NCI-H128 (cell line): Measurements from ENCODE around the gene TYK2.
"Not testable (repeated sequence)": the region's sequence is repeated elsewhere in the genome, so short reads cannot be mapped to it uniquely, and the experiment has no call there.

Experiments used
- DNase-seq: peaks from one replicate; lab custom pipeline; 2025; ENCODE audit not compliant: unreplicated experiment; lab: John Stamatoyannopoulos, UW

TYK2 gene

GRCh38 chr19:10378124-10378523 lies 2.2 kb downstream of the TYK2 start:
- DNase-seq: no peak

GRCh38 chr19:10377140-10377640 lies 3.2 kb downstream of the TYK2 start:
- not testable (repeated sequence) for DNase-seq

GRCh38 chr19:10374931-10375330 lies 5.4 kb downstream of the TYK2 start:
- no peak for DNase-seq

DNA sequence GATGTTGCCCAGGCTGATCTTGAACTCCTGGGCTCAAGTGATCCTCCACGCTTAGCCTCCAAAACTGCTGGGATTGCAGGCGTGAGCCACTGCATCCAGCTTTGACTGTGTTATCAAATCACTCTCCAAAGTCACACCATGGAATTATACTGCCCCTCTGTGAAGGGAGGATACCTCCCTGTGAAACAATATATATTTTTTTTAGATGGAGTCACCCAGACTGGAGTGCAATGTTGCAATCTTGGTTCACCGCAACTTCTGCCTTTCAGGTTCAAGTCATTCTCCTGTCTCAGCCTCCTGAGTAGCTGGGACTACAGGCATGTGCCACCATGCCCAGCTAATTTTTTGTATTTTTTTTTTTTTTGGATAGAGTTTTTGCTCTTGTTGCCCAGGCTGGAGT lies 7.7 kb downstream of the TYK2 start:
- no peak for DNase-seq

GRCh38 chr19:10368101-10368803 lies 12.1 kb downstream of the TYK2 start:
- no peak for DNase-seq

DNA sequence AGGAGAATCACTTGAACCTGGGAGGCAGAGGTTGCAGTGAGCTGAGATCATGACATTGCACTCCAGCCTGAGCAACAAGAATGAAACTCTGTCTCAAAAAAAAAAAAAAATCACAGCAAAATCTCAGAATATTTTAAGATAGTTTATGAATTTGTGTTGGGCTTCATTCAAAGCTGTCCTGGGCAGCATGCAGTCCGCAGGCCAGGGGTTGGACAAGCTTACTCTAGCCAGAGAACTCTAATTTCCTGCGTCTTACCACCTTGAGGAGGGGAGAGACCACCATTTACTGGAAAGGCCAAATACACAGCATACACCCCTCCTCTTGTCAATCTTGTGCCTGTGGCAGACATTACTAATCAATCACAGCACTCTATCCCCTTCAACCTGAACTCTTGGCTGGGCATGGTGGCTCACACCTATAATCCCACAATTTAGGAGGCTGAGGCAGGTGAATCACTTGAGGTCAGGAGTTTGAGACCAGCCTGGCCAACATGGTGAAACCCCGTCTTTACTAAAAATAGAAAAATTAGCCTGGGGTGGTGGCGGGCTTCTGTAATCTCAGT lies 13.3 kb downstream of the TYK2 start:
- DNase-seq: not testable (repeated sequence)

DNA sequence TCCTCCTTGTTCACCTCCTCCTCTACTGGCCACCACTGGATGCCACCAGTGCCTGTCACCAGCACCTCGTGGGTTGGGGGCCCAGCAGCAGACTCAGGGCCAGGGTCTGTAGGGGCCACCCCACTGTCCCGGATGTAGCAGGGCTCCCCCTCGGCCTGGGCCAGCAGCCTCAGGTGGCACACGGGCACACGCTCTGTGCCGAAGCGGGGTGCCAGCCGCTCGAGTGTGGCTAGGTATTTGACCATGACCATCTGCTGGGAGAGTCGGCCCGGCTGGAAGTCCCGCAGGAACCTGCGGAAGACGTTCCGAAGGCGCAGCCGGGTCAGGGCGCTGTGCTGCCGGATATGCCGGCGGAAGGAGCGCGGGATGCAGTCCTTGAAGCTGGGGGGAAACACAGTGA lies 14.9 kb downstream of the TYK2 start:
- DNase-seq: no peak

DNA sequence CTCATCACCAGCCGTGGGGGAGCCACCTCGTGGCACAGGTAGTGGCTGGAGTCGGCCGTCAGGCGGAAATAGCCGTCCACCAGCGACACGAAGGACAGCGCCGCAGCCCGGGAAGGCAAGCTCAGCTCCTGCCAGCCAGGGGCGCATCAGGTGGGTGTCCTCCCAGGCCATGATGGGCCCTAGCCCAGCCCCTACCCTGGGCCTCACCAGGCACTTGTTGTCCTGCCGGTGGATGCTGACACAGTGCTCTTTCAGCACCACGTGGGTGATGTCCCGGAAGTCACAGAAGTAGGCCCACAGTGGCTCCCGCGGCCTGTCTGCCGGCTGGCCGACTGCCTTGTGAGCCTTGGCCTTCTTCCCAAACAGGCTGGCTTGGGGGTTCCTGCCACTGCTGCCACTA lies 15.7 kb downstream of the TYK2 start:
- no peak for DNase-seq

- DNase-seq: no peak
These were observed 16.5 kb downstream of the TYK2 start for GRCh38 chr19:10363789-10364281.

- DNase-seq: no peak
These were observed 18.1 kb downstream of the TYK2 start for GRCh38 chr19:10362259-10362658.

DNA sequence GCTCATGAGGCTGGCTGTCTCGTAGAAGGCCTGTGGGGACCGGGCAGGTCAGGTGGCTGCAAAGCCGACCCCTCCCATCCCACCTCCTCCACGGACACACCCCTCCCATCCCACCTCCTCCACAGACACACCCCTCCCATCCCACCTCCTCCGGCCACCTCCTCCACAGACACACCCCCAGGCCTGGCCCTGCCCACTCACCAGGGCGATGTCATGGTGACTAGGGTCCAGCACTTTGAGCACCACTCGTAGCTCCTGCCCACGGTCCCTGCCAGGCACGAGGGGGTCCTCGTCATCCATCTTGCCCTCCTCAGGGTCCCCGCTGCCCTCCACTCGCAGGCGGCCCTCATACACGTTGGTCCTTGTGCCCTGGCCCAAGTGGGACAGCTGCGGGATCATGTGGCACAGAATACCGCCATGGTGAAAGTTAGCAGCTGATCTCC lies 18.8 kb downstream of the TYK2 start:
- DNase-seq: no peak

DNA sequence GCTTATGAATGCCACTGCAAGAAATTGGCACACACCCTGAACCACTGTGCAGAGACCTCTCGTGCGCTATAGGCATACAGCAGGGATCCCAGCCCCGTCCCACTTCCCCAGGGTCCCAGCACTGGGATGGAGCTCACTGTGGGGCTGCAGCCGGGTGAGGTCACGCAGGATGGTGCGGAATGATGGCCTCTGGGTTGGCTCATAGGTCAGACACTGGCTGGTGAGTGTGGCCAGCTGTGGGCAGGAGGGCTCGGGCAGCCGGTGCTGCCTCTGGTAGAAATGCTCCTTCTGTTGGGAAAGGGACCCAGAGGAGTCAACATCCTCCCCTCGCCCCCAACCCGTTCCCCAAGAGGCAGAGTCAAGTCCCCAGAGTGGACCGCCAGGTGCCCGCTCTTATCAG lies 23.9 kb downstream of the TYK2 start:
- no peak for DNase-seq

- no peak for DNase-seq
These were observed 26.5 kb downstream of the TYK2 start for GRCh38 chr19:10353793-10354391.

DNA sequence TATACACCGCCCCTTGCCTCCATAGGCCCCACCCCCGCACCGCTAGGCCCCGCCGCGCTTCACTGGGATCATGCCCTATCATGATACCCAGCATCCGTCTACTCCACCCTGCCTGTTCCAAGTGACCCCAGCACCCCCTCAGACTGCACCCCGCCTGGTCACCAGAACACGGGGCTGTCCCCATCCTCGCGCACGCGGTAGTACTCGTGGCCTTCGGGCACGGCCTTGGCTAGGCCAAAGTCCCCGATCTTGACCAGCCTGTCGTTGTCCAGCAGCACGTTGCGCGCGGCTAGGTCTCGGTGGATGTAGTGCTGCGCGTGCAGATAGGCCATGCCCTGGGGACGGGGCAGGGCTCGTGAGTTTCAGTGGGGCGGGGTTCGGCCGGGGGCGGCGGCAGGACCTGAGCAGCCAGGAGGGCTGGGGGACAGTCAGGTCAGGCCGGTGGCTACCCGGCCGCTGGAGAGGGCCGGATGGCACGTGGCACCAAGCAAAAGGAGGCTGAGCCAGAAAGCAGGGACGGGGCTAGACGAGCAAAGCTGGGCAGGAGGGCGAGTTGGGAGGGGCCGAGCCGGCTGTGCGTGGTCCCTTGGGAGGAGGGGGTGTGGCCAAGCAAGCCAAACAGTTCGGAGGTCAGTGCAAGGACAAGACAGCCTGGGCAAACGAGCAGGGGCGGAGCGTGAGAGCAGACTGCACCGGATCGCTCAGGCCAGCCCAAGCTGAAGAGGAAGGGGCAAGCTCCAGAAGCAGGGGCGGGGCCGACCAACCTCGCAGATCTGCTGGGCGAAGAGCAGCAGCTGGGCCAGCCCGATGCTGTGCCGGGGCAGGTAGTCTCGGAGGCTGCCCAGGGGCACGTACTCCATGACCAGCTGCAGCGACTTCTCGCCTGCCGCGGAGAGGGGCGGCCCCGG lies 27.4 kb downstream of the TYK2 start:
- DNase-seq: no peak

DNA sequence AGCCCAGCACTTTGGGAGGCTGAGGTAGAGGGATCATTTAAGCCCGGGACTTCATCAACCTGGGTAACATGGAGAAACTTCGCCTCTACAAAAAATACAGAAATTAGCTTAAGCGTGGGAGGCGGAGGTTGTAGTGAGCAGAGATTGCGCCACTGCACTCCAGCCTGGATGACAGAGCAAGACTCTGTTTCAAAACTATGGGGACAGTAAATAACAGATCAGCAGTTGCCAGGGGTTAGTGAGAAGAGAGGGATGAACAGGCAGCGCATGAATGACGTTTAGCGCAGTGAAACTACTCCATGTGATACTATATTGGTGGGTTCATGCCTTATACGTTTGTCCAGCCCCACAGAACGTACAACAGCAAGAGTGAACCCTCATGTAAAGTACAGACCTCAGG lies 33.9 kb downstream of the TYK2 start:
- DNase-seq: no peak

DNA sequence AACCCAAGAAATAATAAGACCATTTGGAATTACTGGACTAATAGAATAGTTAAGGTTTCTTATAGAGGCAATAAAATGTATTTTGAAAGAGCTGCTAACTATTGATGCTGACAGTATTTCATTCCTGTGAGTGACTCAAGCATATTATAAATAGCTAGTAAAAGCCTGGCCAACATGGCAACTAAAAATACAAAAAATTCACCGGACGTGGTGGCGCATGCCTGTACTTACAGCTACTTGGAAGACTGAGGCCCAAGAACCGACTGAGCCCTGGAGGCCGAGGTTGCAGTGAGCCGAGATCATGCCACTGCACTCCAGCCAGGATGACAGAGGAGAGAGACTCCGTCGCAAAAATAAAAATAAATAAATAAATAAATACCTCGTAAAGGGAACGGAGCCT lies 35.6 kb downstream of the TYK2 start:
- no peak for DNase-seq

DNA sequence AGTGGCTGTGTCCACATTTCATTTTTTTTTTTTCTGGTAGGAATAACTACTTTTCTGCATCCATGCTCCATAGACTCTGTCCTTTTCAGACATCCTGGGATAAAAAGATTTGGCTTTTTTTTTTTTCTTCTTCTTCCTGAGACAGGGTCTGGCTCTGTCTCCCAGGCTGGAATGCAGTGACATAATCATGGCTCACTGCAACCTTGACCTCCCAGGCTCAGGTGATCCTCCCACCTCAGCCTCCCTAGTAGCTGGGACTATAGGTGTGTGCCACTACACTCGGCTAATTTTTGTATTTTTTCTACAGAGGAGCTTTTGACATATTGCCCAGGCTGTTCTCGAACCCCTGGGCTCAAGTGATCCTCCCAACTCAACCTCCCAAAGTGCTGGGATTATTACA lies 36.9 kb downstream of the TYK2 start:
- no peak for DNase-seq

DNA sequence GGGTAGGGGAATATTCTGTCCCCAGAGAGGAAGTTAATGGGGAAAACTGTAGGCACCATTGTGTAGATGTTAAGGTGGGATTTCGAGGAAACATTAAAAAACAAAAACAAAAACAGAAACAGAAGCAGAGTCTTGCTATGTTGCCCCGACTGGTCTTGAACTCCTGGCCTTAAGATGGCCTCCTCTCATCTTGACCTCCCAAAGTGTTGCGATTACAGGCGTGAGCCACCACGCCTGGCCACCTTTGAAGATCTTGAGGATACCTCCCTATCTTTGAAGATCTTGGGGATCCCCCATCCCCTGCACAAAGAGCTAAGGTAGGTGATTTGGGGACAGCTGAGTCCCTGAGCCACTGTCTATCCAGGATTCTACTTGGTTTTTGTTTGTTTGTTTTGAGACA lies 40.4 kb downstream of the TYK2 start:
- no peak for DNase-seq

- DNase-seq: no peak
These were observed 40.9 kb downstream of the TYK2 start, which contains the start of gene ICAM3 for GRCh38 chr19:10339380-10339960. Gene ICAM3 (minus strand): TSS chr19:10339624. CDS start chr19:10339614, 10 bp downstream.

DNA sequence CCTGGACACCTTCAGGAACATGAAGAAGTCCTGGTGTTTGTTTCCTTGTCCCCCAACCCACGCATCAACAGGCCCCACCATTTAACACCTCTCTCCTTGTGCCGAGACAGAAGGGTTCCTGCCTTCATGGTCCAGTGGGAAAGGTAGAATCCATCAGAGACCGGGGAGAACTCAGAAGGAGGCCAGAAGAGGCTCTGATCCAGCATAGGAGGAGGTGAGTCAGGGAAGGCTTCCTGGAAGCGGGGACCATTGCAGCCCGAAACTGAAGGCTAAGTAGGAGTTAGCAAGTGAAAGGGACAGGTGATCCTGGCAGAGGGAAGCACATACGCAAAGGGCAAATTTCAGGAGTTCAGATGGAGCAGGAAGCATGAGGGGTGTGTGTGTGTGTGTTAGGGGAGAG lies 41.4 kb downstream of the TYK2 start:
- DNase-seq: no peak

- DNase-seq: not testable (repeated sequence)
These were observed 43.6 kb downstream of the TYK2 start for GRCh38 chr19:10336725-10337124.
